ES-I3 (cell line): ENCODE results near the gene RPS6KA2.

Experiments used
- H3K36me3 ChIP-seq: 2 replicates; pipeline ENCODE4 v1.6.1; 2013; ENCODE audit warnings: mild to moderate bottlenecking, low read length, control low read depth, moderate library complexity; ENCODE audit not compliant: insufficient read depth
- H3K4me1 ChIP-seq: 2 replicates; pipeline ENCODE4 v1.6.1; 2013; ENCODE audit warnings: mild to moderate bottlenecking, control low read depth, low read length; ENCODE audit not compliant: insufficient read depth
- H3K9ac ChIP-seq: 2 replicates; pipeline ENCODE4 v1.6.1; 2013; ENCODE audit warnings: low read depth, mild to moderate bottlenecking, low read length, moderate library complexity
- H3K9me3 ChIP-seq: 2 replicates; pipeline ENCODE4 v1.6.1; 2013; ENCODE audit warnings: mild to moderate bottlenecking, low read length, moderate library complexity; ENCODE audit not compliant: control insufficient read depth, insufficient read depth

Gene RPS6KA2

GRCh38 chr6:166565084-166565967 is 61.7 kb downstream of the RPS6KA2 start:
- Histone ChIP-seq H3K4me1 (peaks cover 3% of the 10 kb centered on the region; the same call in 1 of the 2 replicates), H3K36me3 (no peaks in the 10 kb centered on the region), H3K9ac (no peak overlapping the region), H3K9me3 (no peaks in the 10 kb centered on the region)

DNA sequence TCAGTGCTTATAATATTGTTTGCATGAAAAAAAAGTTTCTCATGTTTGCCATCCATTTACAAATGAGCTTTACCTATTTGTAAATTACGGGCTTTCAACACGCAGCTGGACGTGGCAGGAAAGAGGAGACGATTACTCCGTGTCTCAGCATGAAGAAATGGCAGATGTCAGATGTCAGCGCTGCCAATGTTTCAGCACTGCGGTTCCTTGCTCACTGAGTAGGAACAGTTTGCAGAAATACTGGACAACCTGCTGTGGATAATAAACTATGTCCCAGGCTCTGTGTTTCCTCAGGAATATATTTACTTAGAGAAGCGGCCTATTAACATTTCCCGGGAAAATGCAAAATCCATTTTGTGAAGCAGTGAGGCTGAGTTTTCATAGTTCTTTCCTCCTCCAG is 63.2 kb downstream of the RPS6KA2 start:
- H3K4me1 ChIP-seq: peaks cover 3% of the 10 kb centered on the region; the same call in 1 of the 2 replicates
- H3K9ac ChIP-seq: no peak overlapping the region
- H3K36me3 ChIP-seq: no peaks in the 10 kb centered on the region
- 0 out of 2 replicates have a peak, but pooled peaks cover 2% of the 10 kb centered on the region for H3K9me3 ChIP-seq

DNA sequence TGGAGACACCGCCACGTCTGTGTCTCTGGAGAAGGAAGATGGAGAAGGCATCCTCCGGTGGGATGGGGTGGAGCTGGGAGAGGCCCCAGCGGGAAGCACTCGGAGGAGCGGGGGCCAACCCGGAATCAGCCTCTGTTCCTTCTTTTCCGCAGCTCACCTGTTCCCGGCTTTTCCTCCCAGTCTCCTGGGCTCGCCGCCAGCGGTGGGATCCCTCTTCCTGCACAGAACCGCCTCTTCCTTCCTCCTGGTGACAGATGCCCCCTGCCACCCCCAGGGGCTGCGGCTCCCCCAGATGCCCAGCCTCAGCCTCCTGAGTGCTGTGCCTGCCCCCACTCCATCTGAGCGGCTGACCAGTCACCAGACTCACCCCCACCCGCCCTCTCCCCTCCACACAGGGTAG is 63.9 kb downstream of the RPS6KA2 start:
- H3K9ac ChIP-seq: no peak overlapping the region
- H3K36me3 ChIP-seq: no peaks in the 10 kb centered on the region
- peaks cover 3% of the 10 kb centered on the region; the same call in 1 of the 2 replicates for H3K4me1 ChIP-seq
- 0 out of 2 replicates have a peak, but pooled peaks cover 2% of the 10 kb centered on the region for H3K9me3 ChIP-seq

DNA sequence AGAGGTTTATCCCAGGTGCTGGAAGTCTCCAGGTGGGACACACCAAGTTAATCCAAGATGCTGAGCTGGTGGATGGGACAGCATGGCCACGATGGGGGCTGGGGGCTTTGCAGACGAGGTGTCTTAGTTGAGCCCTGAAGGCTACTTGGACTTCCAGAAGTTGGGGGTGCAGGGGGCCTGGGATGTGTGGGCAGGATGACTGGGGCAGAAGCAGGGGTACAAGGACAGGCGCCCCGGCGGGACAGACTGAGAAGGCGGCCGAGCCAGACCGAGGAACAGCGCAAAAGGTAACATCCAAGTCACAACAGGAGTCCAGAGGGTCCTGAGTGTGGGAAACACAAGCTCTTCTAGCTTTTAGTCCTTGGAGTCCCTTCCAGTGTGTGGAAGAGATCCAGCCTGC is 64.3 kb downstream of the RPS6KA2 start:
- Histone ChIP-seq H3K9ac (no peak overlapping the region), H3K4me1 (no peaks in the 10 kb centered on the region), H3K36me3 (no peaks in the 10 kb centered on the region), H3K9me3 (0 out of 2 replicates have a peak, but pooled peaks cover 2% of the 10 kb centered on the region)

- H3K4me1 ChIP-seq: no peaks in the 10 kb centered on the region
- no peak overlapping the region for H3K9ac ChIP-seq
- H3K36me3 ChIP-seq: no peaks in the 10 kb centered on the region
- H3K9me3 ChIP-seq: 0 out of 2 replicates have a peak, but pooled peaks cover 2% of the 10 kb centered on the region
These were observed 65.2 kb downstream of the RPS6KA2 start for GRCh38 chr6:166561771-166562359.

DNA sequence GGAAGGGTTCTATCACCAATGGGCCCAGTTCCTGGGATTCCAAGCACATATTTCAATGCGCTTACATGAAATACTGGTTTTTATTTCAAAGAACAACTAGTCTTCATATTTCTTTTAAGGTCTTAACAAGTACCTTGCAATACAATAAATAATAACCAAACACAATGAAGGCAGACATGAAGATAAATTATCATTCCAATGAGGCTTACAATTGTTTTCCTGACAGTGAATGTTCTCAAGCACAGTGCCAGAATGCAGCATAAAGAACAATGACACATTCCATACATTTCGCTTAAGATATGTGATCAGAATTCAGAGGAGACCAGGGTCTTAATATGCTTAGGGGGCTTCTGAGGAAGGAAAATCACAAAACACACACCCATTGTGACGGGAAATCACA is 66.8 kb downstream of the RPS6KA2 start:
- H3K36me3 ChIP-seq: no peaks in the 10 kb centered on the region
- H3K9ac ChIP-seq: no peak overlapping the region
- H3K4me1 ChIP-seq: no peaks in the 10 kb centered on the region
- 0 out of 2 replicates have a peak, but pooled peaks cover 2% of the 10 kb centered on the region for H3K9me3 ChIP-seq

DNA sequence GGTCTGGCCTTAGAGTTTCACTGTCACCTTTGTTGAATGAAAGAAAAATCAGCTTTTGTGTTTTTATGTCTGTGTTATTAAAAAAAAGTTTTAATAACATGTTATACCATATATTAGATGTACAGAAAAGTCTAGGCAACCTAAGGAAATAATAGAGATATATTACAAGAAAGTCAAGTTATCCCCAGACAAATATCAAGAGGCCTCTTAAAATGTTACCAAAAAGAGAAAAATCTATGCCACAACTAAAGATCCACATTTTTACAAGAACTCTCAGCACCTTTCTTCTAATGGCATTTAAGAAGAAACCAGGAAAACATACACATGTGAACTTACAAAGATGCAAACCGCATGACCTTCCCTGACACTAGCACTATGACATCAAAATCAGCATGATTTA is 67.4 kb downstream of the RPS6KA2 start:
- H3K36me3 ChIP-seq: no peaks in the 10 kb centered on the region
- no peaks in the 10 kb centered on the region for H3K4me1 ChIP-seq
- H3K9me3 ChIP-seq: 0 out of 2 replicates have a peak, but pooled peaks cover 2% of the 10 kb centered on the region
- no peak overlapping the region for H3K9ac ChIP-seq

- Histone ChIP-seq H3K9ac (no peak overlapping the region), H3K4me1 (no peaks in the 10 kb centered on the region), H3K9me3 (0 out of 2 replicates have a peak, but pooled peaks cover 2% of the 10 kb centered on the region), H3K36me3 (no peaks in the 10 kb centered on the region)
These were observed 67.8 kb downstream of the RPS6KA2 start for GRCh38 chr6:166559211-166559610.

GRCh38 chr6:166558156-166559005 is 68.7 kb downstream of the RPS6KA2 start:
- H3K9me3 ChIP-seq: 0 out of 2 replicates have a peak, but pooled peaks cover 2% of the 10 kb centered on the region
- no peak overlapping the region for H3K9ac ChIP-seq
- no peaks in the 10 kb centered on the region for H3K36me3 ChIP-seq
- no peaks in the 10 kb centered on the region for H3K4me1 ChIP-seq

GRCh38 chr6:166556863-166557322 is 70.2 kb downstream of the RPS6KA2 start:
- Histone ChIP-seq H3K9ac (no peak overlapping the region), H3K9me3 (0 out of 2 replicates have a peak, but pooled peaks cover 2% of the 10 kb centered on the region), H3K4me1 (peaks cover 5% of the 10 kb centered on the region), H3K36me3 (no peaks in the 10 kb centered on the region)

GRCh38 chr6:166556336-166556735 is 70.7 kb downstream of the RPS6KA2 start:
- Histone ChIP-seq H3K9me3 (0 out of 2 replicates have a peak, but pooled peaks cover 2% of the 10 kb centered on the region), H3K4me1 (peaks cover 10% of the 10 kb centered on the region), H3K9ac (no peak overlapping the region), H3K36me3 (no peaks in the 10 kb centered on the region)

DNA sequence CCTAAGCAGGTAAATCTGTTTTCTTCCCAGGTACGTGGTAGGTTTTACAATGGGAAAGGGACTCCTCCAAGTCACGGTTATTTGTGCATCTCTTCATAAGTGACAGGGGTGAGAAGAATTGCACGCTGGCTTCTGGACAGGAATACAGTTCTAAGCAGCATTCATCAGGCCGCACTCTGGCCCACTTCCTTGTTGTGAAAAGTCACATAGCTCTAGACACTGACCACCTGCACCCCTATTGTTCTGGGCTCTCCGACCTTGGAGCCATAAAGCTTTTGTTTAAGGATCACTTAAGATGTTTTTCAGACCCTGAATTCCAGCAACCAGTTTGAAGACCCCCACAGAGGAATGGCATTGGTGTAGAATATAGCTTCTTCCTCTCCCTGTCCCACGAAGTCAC is 72.0 kb downstream of the RPS6KA2 start:
- Histone ChIP-seq H3K36me3 (no peaks in the 10 kb centered on the region), H3K4me1 (peaks cover 12% of the 10 kb centered on the region), H3K9ac (no peak overlapping the region), H3K9me3 (0 out of 2 replicates have a peak, but pooled peaks cover 2% of the 10 kb centered on the region)

DNA sequence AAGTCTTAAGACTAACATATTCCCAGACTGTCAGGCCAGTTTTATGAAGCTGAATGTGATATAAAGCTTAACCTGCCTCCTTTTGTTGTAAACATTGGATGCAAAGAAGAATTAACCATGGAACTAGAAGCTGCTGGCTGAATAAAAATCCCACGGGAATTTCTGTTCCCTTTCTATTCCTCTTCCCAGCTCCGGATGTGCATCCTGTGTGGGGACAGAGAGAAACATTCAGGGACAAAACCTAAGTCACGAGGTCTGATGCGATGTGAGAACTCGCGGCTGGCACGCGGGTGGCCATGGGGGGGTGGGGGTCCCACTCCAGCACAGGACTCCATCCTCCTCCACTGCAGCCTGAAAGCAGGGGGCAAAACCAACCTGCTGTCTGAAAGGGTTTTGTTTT is 72.7 kb downstream of the RPS6KA2 start:
- Histone ChIP-seq H3K36me3 (no peaks in the 10 kb centered on the region), H3K4me1 (peaks cover 12% of the 10 kb centered on the region), H3K9me3 (no peaks in the 10 kb centered on the region), H3K9ac (no peak overlapping the region)
